Erythroblast (primary cell): ENCODE results near the gene LYRM1.

ENCODE experiments used
- GATA1 ChIP-seq: IDR thresholded peaks from 2 replicates; pipeline ENCODE4 v1.6.1; 2011; ENCODE audit warnings: low read depth, mild to moderate bottlenecking, control low read depth, low read length, moderate library complexity
- POLR2A ChIP-seq: IDR thresholded peaks from 2 replicates; pipeline ENCODE4 v1.6.1; 2011; ENCODE audit warnings: mild to moderate bottlenecking, low read length

DNA sequence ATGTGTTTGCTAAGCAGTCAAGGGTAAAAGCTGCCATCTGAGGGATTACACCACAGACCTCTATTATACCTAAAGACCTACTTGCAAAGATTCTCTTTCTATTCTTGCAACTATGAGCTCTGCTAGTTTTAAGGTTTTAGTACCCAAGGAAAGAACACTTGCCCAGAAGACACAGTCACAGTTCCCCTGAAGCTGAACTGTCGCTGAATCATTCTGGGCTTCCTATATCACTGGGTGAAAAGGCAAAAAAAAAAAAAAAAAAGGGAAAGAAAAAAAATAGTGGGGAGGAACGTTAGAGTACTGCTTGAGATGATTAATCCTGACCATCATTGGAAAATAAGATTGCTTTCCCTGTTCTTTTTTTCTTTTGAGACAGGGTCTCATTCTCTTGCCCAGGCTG is 37.9 kb downstream of the LYRM1 start:
- TF ChIP-seq POLR2A = no peak
- no peak for TF ChIP-seq GATA1
